IPS-NIHi7 (cell line): ENCODE results near the gene RAB31.
A peak's percentile ranks its signal among the peaks of the same experiment; 100 is the strongest.

ENCODE experiments used
- DNase-seq: peaks from one replicate; pipeline ENCODE4 v3.0.0; 2012; ENCODE audit warnings: mixed read lengths; ENCODE audit errors: extremely low spot score

RAB31 gene

DNA sequence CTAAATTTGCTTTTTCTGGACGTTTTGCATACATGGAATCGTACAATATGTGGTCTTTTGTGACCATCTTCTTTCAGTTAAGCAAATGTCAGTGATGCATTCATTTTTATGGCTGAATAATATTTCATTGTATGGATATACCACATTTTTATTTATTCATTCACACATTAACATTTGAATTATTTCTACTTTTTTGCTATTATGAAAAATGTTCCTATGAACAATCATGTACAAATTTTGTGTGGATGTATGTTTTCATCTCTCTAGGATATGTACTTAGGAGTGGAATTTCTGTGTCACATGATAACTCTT lies 110.3 kb downstream of the RAB31 start:
- no peak for DNase-seq

DNA sequence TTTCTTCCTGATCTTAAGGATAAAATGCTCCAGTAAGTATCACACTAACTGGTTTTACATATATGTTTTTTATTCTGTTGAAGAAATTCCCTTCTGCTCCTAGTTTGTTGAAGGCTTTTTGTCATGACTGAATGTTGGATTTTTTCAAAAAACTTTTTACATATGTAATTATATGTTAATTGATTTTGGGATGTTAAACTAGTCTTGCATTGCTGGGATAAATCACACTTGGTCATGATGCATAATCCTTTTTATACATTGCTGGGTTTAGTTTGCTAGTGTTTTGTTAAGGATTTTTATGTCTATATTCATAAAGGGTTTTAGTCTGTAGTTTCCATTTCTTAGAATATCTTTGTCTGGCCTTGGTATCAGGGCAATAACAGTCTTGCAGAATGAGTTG lies 112.0 kb downstream of the RAB31 start:
- DNase-seq: no peak

DNA sequence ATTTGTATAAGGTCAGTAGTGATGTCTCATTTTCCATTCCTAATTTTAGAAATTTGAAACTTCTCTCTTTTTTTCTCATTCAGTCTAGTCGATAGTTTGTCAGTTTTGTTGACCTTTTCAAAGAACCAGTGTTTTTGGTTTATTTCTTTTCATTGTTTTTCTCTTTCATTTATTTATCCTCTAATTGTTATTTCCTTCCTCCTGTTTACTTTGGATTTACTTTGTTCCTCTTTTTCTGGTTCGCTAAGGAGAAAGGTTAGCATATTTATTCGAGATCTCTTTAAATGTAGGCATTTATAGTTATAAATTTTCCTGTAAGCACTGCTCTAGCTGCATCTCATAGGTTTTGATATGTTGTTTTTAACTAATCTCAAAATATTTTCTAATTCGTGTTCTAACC lies 112.6 kb downstream of the RAB31 start:
- no peak for DNase-seq

DNA sequence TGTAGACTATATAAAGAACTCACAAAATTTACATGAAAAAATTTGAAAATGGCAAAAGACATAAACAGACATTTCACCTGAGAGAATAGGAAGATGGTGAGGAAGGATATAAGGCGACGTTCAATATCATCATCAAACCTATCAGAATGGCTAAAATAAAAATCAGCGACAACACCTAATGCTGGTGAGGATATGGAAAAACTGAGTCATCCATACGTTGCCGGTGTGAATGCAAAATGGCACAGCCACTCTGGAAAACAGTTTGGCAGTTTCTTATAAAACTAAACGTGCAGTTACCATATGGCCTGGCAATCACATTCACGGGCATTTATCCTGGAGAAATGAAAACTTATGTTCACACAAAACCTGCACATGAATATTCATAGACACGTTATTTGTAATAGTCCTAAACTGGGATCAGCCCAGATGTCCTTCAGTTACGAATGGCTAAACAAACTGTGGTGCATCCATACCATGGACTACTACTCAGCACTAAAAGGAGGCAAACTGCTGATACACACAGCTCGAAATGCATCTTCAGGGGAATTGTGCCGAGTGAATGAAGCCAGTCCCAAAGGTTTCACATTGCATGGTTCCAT lies 114.6 kb downstream of the RAB31 start:
- DNase-seq: no peak

DNA sequence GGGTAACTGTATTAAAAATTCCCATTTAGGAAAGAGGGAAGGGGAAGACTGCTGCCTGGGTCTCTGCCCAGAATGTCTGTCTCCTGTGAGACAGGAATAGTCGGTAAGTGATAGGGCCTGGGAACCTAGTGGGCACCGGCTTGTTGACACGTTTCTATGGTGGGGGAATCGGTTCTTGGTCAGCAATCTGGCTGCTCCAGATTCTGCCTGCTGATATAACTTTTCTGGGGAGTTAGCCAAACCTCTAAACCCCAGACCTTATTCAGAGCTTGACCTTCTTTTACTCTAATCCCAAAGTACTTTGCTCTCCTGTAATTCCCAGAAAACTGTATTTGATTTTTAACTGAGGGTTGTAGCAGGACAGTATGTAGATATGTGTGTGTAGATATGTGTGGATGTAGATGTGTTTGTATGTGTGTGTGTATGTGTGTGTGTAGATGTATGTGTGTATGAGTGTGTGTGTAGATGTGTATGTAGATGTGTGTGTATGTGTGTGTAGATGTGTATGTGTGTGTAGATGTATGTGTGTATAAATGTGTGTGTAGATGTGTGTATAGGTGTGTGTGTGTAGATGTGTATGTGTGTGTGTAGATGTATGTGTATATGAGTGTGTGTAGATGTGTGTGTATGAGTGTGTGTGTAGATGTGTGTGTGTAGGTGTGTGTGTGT lies 115.8 kb downstream of the RAB31 start:
- no peak for DNase-seq

DNA sequence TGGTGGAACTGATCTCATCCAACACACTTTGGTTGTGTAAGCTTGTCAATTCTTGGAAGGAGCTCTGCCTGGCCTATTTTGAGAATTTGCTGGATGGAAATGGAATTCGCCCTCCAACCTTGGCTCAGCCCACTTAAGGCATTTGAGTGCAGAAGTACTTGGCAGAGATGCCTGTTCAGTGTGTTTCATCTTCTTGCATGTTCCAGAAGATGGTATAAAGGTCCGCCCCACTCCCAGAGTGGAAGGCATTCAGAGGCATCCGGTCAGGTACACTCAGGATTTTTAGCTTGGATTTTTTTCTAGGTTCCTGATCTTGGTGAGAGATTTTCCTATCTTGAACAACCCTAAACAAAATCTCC lies 116.4 kb downstream of the RAB31 start:
- no peak for DNase-seq

DNA sequence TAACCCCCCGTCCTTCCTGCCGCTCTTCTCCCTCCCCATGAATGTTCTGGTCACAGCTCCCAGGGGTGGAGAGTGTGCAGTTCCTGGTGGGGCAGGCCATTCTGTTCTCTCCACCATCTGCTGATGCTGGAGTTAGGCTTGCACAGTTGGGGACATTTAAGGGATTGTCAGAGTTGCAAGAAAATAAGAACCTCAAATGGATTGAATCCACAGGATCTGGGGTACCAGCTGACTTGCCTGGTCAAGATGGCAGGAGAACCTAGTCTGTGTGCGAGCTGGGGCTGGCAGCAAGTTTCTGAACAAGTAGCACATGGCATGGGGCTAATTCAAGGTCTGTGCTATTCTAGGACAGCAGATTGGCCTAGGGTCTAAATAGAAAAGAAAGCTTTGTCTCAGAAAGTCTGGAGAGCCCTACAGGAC lies 116.9 kb downstream of the RAB31 start:
- DNase-seq: no peak

DNA sequence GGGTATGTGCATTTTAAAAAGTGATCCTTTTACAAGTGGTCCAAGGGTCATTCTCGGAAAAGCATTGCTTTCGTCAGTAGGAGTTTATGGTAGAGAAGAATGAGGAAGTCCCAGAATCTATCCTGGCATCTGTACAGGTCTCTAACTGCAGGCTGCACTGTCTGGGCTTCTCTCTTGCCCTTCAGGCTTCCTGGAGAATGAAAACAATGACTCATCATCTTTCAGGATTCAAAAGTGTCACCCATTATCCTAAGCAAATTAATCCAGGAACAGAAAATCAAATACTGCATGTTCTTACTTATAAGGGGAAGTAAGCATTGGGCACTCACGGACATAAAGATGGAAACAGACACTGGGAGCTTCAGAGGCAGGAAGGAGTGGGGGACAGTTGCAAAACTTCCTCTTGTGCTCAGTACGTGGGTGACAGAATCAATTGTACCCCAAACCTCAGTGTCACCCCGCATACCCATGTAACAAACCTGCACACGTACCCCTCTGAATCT lies 117.5 kb downstream of the RAB31 start:
- DNase-seq: no peak

DNA sequence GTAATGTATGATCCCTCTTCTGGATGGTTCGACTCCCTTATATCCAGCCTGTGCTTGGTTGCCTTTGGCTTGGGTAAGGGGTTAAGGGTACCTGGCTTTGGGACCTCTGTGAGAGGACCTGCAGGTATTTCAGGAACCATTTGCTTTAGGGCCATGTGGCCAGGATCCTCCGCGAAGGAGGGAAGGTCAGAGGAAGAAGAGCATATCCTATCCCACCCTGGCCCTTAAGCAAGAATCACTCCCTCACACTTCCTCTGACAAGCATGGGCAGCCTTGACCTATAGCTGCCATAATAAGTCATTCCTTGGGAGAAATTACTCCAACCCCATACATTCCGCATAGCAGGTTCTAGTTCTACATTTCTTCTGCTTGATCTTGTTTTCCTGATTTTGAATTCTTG lies 118.6 kb downstream of the RAB31 start:
- no peak for DNase-seq

DNA sequence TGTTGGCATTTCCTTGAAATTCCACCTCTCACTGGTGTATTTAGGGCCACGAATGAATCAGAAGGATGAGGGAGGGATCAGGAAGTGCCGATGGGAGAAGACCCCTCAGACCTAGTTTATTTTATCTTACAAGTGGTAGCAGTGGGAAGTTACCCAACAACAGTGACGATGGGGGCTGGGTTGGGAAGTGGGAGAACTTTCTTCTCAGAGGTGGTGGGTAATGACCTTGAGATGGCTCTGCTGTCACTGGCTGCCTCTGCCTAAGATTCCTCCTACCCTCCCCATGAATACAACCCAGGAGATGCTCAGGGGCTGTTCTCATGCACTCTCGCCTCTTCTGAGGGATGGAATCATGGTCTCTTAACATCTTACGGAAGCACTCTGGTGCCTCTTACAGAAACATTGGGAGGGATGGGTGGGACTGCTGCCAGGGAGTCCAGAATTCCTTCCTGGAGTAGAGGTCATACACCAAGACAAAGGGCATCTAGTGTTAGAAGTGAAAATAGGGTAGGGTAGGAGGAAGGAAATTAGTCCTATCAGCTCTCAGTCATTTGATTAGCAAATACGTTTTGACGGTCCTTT lies 119.2 kb downstream of the RAB31 start:
- no peak for DNase-seq

DNA sequence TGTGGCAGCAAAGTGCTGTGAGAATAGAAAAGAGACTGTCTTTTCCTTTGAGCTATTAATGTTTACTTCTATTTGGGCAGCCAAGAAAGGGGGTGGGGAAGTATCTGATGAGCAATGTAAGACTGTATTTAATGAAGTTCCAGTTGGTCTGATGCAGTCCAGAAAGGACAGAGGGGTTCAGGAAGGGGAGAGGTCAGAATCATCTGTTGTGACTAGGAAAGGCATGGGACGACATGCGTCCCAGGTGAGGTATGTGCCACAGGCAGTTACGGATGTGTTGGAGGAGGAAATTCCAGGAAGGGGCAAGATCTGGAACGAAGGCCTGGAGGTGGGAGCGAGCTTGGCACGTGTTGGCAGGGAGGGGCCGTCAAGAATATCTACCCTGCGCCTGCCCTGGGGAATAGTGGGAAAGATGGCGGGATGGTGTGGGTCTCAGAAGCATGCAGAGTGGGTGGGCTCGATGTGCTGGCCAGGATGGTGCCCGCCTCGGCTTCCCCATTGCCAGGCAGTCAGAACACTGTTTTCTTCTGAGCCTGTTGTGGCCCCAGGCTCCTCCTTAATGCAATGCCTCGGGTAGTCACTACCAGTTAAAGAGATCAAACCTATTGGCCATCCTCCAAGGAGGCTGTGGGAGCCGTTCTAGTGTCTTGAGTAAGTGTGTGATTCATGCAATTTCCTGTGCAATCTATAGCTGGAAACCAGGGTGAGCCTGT lies 119.8 kb downstream of the RAB31 start:
- no peak for DNase-seq

DNA sequence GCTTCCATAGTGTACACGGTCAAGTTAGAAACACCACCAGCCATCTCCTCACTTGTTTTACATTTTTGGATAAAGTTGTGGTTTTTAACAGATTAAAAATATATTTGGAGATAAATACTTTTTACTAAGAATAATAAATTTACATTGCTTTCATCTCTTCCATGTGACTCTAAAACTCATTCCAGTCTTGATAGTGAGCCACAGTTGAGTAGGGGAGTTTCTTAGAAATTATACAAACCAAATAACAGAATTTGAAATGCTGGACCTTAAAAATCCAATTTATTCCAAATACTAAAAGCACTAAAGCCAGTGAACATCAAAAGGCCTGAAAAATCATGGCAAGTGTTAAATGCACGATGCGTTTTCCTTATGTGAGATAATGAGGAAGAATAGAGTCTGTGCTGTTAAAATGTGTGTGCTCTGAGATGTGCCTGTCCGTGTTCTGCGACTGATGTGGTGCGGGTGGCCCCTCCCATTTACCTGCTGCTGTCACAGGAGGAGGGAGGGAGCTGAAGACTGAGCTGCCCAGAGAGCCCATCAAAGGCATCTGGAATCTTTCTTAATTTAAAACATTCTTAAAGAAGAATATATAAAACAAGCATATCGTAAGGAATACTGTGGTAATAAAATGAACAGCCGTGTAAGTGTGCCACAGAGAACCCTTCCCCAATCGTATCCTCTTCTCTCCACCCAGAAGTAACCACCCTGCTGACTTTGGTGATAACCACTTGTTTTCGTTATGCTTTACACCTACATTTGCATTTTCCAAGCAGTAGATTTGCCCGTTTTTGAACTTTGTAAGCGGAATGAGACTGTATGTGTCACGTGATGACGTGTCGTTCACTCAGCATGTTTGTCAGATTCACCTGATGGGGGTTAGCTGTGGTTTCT lies 120.7 kb downstream of the RAB31 start:
- no peak for DNase-seq

DNA sequence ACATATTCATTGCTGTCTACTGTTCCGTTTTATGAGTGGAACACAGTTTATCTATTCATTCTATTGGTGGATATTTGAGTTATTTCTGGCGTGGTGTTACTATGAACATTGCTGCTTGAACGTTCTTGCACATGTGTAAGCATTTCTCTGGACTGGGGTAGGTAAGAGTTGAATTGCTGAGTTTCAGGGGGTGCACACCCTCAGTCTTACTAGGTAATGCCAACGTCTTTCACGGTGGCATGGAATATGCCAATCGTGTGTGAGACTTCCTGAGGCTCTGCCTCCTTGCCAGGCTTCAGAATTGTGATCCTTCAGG lies 121.3 kb downstream of the RAB31 start:
- DNase-seq: no peak

DNA sequence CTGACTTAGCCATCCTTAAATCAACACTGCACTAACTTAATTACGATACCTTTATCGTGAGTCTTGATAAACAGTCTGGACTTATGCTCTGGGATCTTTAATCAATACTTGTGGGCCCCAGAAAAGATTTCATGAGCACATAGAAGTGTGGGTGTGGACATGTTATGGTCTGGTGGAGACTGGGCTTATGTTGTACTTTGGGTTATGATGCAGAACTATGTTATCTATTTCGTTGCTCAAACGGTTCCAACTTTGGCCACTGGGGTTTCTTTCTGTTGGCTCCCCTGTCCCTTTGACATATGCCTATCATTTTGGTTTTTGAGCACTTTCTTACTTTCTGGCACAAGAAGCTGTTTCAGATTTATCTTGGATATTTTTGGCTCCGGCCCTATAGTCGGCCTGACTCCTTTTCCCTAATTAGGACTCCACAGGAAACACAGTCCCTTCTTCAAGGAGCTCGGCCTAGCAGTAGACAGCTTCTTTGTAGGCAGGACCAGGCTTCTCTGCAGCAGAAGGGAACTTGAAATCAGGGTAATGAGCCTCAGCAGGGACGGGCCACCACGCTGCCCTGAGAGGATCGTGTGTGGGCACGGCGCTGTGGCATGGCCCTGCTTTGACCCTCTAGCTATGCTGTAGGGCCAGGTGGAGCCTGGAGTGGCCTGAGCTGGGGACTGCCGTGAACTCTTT lies 123.1 kb downstream of the RAB31 start:
- DNase-seq: no peak

DNA sequence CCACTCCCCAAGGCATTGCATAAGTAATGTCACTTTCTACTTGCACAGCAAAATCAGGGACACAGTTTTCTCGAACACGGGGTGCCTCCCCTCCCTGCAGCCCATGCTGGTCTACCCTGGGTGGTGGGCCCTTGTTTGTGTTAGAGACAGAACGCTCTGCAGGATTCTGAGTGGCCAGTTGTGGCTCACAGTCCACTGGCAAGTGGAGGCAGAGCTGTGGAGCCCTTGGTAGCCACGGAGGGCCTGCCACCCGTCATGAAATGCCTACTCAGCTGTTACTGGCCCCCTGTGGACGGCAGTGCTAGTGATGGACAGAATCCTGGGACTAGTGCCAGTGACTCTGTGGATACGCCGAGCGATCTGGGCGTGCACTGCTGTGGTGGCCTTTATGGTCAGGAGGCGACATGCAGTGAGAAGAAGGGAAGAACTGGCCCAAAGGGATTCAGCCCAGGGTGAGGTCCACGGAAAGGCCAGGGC lies 123.7 kb downstream of the RAB31 start:
- no peak for DNase-seq

DNA sequence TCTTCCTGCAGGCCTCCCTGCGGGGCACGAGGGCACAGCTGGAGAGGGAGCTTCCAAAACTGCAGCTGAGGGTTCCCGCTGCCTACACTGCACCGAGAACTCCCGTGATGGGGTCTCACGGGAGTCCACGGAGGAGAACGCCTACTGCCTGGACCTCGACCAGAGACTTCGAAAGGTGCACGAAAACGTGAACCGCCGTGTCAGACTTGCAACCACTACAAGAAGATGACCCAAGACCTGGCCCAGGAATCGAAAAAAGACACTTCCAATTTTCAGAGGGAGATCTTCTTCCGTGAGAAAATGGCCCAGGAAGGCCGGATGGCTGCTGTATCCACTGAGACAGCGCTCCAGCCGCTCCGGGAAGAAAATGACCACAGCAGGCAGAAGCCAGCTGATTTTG lies 124.8 kb downstream of the RAB31 start:
- no peak for DNase-seq

DNA sequence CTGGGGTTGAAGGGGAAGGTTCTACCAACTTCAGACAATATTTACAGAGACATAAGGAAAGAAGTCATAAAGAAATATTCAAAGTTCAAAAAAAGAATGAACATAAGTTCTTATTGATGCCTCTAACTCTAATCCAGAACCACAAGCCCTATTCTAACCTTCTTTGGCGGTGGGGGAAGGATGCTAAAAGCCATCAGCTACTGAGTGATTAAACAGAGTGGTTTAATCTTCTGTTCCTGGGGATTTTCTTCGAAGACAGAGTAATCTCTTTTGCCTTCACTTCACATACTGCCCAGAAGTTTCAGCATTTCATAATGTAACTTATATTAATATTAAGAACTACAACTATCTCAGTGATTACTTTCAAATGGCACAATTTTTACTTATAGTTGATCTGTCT lies 126.5 kb downstream of the RAB31 start:
- no peak for DNase-seq

DNA sequence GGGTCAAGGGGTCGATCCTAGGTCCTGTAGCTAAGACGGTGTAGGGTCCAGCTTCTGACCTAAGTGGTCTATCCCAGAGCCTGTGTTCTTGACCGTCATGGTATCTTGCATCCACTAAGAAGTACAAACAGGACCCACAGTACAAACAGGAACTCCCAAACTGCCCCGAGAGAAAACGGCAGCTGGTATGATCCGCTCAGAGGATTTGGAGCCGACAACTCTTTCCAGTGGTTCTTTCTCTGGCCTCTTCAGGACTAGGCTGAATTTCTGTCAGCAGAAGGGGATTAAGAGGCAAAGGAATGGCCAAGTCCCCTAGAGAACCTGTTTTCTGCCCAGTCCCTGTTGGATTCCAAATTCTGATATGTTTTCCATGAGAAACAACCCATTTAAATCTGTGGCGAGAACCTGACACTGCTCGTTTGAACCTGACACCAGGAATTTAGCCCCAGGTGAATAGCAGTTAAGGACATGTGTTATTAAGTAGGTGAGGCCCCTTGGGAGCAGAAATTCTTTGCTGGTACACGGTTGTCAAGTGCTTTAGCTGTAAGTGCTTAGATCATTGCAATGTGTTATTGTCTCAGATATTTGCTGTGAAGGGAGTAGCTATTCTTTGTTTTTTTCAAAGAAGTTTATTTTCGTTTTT lies 127.1 kb downstream of the RAB31 start:
- DNase-seq: peak; percentile 62

DNA sequence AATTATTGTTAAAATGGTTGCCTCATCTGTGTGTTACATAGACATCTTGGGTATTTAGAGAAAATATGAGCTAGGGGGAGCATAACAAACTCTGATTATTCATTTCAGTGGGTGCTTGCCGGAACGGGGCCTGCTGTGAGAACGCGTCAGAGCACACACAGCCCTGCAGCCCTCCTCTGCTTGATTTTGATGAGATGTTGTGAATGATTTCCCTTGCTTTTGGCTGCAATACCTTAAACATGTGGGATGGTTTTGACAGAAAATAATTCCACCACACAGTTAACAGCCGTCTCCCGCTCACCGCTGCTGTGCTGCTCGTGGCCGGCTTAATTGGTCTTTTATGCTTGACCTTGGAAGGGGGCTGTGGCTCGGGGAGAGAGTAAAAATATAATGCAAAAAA lies 127.7 kb downstream of the RAB31 start:
- DNase-seq: no peak

DNA sequence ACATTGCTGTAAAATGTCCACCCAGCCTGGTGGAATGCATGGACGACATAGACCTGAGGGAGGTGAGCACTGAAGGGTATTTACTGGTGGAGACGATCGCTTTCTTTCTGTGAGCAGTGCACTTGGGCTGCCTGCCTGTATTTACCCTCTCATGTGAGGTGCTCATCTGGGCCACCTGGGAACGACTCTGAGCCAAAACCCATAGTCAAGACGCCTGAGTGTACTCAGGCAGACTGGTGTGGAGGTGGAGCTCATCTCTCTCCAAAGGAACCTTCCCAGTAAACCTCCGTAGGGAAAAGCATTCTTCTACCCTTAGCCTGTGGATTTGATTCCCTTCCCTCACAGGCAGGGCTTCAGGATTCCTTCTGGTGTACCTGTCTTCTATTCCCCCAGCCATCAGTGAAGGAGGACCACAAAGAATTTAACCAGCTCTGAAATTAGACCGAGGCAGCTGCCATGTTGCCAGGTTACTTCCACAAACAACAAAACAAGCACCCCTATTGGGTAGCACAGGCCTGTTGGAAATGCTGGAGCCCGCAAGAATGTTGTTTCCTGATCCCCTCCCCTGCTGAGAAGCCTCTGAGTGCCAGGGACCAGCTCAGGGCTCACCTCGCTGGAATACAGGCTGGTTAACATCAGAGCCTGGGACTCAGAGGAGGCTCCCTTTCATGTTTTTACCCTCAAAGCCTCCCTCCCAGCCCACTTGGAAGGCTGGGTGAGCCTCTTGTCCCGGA lies 130.2 kb downstream of the RAB31 start:
- peak; percentile 78 for DNase-seq
